ENCODE results near the gene PRRG2.

The PRRG2 gene

DNA sequence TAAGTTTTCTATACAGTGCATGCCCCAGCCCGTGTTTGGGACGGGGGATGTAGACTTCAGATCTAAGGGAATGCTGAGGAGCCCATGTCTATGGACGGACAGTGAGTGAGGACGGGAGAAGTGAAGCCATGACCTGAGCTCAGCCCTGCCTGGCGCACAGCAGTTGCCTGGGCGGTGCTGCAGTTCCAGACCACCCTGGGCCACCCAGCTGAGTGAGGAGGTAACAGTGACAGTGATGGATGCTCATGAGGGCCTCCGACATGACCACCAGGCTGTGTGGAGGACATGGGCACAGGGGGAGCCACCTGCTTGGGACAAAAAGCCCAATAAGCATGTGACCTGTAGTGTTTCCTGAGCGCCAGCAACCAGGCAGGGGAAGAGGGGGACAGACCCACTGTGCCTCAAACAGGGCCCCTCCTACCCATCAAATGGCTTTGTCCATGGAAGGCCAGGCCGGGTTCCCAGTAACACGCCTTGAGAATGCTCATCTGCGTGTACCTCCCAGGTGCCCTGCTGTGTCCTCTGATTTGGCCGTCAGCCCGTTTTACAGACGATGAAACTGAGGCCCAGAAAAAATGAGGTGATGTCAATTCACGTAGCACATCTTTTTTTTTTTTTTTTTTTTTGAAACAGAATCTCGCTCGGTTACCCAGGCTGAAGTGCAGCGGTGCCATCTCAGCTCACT, 23.3 kb upstream of the PRRG2 start:
- DNase-seq: no peak

DNA sequence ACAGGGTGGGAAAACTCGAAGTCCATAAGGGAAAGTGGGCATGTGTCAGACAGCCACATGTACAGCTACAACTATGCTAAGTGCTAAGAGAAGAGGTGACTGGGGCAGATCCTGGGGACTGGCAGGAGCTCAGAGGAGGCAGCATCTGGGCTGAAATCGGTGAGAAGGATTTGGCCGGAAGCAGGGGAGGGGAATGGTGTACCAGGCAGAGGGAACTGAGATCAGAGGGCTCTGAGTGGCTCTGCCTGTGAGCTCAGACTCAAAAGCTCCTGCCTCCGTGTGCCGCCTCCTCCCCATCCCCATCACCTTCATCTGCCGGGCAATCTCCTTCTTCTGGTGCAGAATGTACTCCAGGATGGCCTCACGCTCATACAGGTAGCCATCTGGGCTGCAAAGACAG, 22.5 kb upstream of the PRRG2 start:
- DNase-seq: no peak

DNA sequence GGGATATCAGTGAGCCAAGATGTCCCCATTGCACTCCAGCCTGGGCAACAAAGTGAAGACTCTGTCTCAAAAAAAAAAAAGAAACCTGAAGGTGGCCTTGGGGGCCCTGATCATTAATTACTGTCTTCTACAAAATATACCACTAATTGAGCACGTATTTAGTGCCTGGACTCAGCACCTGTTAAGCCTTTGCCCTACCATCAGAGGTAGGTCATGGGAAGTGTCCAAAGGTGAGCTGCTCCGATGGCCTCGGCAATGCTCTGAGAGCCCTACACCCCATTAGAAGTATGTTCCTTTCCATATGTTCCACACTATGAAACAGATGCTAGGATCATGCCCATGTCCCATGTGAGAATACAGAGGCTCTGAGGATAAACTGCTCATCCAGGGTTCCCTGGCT, 21.7 kb upstream of the PRRG2 start:
- no peak for DNase-seq

DNA sequence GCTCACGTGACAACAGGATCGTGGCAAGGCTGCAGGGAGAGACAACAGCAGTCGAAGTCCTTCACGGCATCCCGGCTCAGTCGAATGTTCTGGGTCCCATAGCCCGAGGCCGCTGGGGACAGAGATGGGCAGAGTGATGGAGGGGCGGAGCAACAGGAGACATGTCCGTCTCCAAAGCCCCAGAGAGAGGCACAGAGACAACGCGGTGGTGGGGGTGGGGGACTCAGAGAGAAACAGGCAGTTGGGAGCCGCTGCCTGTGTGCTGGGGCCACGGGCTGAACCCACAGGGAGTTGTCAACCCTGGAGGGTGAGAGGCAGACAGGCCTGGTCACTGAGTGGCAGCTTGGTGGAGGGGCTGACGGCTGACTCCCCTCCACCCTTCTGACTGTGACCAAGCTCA, 21.2 kb upstream of the PRRG2 start:
- DNase-seq: no peak

DNA sequence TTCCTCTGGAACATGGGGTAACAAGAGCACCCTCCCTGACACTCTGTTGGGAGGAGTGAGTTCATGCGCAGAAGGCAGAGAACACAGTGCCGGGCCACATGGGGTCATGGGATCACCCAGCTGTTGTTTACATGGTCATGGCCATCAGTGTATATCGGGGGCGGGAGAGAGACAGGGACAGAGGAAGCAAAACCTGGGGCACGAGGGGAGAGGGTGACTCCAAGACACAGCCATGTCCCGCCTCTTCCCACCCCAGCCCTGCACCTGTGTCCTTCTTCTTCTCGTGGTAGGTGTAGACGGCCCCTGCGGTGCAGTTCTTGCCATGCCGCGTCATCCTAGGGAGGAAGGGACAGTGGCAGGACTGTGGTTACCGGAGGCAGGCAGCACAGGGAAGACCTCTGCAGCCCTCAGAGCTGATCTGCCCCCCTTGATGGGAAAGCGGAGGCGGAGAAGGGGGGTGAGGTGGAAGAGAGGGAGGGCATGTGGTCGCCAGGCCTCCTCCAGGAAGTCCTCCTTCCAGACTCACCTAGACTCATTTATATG, 20.7 kb upstream of the PRRG2 start:
- DNase-seq: no peak

DNA sequence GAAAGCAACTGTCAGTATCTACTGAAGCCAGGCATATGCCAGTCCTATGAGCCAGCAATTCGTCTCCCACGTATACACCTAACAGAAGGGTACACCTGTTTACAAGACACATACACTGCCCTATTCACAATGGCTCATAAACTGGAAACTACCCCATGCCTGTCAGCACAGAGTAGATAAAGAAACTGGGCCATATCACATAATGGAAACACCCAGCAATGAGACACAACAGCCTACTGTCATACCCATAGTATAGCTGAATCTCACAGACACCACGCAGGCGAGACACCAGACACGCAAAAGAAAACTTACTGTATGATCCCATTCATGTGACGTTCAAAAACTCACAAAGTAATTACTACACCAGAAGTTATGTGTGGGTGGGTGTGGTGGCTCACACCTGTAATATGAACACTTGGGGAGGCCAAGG, 16.5 kb upstream of the PRRG2 start:
- DNase-seq: no peak

DNA sequence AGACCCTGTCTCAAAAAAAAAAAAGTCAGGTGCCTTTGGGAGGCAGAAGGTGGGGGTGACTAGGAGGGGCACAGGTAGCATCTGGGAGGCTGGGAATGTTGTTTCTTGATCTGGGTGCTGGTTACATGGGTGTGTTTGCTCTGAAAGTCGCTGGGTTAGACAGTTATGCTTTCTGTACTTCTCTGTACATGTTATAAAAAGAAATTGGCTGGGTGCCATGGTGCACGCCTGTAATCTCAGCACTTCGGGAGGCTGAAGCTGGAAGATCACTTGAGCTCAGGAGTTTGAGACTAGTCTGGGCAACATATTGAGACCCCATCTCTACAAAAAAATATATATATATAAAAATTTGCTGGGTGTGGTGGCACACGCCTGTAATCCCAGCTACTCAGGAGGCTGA, 15.9 kb upstream of the PRRG2 start:
- DNase-seq: no peak

DNA sequence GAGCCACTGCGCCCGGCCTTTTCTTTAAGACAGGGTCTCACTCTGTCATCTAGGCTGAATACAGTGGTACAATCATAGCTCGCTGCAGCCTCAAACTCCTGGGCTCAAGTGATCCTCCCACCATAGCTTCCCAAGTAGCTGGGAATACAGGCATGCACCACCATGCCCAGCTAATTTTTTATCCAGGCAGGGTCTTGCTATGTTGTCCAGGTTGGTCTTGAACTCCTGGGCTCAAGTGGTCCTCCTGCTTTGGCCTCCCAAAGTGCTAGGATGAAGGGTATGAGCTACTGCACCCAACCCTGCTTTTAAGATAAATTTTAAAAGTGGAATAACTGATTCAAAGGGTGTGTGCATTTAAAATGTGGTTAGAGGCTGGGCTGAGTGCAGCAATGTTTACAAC, 14.8 kb upstream of the PRRG2 start:
- no peak for DNase-seq

DNA sequence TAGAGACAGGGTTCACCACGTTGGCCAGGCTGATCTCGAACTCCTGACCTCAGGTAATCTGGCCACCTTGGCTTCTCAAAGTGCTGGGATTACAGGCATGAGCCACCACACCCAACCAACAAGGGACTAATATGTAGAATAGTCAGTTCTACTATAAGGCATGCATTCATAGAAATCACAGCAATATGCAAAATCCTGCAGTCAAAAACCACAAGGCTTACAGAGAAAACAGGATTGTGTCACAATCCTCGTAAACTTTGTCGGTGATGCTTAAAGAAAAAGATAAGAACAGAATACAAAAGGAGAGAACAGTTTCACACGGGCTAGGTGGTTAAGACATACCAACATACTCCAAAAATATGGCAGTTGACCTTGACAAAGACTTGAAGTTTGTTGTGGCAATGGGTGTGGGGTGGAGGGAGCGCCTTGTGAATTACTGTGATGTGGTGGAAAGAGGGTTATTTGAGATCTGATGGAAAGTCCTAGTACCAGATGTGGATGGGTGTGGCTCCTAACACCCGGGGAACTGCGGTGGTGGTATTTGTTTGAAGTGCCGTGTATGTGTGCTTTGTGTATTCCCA, 13.2 kb upstream of the PRRG2 start:
- no peak for DNase-seq

DNA sequence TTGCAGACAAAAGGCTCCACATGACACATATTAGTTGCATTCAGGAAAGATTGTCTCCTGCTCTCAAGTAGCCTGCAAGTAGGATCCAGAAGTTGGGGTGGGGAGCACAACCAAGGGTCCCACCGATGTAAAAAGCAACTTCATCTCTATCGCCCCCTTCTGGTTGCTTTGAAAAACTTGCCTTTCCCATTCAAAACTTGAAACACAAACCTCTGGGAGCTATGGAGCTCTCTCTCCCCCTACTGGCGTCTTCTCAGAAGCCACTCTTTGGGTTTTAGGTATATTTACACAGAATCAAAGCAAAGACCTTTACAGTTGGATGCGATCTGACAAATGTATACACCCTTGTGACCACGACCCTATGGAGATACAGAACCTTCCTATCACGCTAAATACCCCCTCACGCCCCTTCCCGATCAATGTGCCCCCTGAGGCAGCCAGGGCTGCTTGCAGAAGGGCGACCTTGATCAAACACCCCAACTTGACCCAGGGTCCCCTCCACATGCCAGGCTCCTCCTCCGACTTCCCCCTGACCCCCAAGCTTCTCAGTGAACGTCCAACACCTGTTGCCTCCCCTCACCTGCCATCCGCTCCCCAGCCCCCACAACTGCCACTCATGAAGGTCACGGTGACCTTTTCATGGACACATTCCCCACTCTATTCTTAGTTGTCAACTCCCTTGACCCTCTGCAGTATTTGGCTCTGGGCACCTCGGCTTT, 10.8 kb upstream of the PRRG2 start:
- DNase-seq: peak; percentile 56 to 88 (median 82)

DNA sequence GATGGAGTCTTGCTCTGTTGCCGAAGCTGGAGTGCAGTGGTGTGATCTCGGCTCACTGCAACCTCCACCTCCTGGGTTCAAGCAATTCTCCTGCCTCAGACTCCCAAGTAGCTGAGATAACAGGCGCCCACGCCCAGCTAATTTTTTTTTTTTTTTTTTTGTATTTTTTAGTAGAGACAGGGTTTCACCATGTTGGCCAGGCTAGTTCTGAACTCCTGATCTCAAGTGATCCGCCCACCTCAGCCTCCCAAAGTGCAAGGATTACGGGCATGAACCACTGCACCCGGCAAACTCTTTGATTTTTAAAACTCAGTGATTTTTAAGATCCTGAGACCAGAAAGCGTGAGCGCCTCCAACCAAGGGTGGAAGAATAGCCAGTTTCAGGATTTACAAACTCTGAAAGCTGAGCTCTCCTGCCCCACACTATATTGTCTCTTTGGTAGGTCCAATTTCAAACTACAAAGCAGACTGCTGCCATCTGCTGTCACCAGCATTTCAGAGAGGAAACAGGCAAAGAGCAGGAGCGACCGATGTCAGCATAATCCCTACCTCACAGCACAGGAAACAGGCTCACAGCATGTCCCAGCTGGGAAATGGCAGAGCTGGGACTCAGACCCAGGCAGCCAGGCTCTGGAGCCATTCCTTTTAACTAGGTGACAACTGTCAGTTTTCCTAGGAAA, 10.0 kb upstream of the PRRG2 start:
- no peak for DNase-seq

DNA sequence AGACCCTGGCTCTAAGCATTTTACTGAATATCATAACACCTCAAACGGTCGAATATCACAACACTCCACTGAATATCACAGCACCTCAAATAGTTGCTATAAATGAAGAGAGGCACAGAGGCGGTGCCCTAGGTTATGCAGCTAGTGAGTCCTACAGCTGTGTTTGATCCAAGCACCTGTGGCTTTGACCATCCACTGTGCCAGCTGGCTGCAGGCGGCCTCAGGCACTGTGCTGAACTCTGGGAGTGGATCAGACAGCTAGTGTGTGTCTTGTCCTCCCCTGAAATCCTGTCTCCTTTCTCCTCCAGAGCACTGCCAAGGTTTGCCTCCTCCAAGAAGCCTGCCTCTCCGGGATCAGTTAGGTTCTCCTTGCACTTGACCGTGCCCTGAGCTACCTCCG, 8.1 kb upstream of the PRRG2 start:
- DNase-seq: no peak

DNA sequence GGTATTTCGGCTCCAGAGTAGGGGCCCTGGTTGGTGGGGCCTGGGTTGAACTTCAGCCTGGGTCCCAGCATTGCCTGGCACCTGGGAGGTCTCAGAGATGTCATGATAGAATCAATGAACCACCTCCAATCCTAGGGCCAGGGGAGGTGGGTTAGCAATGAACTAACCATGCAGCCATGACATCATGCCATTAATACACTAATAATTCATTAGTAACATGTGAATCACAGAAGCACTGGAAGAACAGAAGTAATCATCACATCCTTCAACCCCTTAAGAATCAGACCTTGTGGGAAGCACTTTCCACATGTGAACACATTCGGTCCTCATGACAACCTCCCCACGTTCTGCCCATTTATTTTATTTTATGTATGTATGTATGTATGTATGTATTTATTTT, 7.7 kb upstream of the PRRG2 start:
- no peak for DNase-seq

DNA sequence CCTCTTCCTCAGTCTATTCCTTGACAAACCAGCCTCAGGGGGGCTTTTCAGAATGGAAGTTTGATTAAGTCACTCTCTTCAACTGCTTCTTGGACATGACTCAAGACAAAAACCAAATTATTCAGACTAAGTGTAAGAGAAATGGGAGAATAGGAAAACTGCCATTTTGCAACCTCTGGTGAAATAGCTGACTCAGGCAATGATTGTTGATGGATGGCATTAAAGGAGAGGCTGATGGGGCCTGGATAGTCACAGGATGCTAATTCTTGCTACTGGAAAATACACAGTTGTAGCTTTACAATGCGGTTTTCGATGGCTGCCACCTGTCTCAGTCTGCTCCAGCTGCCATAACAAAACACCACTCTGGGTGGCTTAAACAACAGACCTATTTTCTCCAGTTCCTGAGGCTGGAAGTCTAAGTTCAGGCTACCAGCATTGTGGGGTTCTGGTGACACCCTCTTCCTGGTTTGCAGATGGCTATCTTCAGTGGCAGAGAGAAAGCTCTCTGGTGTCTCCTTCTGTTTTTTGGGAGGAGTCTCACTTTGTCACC, 6.8 kb upstream of the PRRG2 start:
- no peak for DNase-seq

DNA sequence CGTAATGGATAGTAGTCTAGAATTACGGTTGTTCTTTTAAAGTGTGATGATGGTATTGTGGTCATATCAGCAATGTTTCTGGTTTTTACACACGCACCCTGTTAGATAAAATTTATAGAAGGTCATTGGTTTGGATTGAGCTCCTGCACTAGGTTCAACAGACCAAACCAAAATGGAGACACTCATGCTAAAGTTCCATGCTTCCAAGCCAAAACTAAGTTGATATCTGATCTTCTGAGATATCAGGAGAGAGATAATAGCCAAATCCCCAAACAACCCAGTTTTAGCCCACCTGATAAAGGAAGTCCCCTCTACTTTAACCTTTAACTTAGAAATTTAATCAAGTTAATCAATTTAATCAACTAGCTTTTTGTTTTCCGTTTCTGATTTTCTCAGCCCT, 1.9 kb upstream of the PRRG2 start:
- DNase-seq: no peak

DNA sequence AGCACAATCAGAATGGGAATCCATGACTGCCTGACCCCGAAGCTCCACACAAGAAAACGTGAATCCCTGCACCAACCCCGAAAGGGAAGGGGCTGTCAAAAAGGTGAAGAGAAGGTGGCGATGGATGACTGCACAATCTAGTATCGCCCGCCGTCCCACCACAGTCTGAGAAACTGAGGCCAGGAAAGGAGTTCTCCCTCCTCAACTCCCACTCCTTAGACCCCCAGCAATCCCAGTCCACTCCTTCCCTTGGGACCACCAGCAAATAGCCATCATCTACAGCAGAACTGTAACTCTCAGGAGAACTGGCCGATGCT, 1.2 kb upstream of the PRRG2 start:
- peak in 1 of 3 experiments; percentile 23 for DNase-seq

DNA sequence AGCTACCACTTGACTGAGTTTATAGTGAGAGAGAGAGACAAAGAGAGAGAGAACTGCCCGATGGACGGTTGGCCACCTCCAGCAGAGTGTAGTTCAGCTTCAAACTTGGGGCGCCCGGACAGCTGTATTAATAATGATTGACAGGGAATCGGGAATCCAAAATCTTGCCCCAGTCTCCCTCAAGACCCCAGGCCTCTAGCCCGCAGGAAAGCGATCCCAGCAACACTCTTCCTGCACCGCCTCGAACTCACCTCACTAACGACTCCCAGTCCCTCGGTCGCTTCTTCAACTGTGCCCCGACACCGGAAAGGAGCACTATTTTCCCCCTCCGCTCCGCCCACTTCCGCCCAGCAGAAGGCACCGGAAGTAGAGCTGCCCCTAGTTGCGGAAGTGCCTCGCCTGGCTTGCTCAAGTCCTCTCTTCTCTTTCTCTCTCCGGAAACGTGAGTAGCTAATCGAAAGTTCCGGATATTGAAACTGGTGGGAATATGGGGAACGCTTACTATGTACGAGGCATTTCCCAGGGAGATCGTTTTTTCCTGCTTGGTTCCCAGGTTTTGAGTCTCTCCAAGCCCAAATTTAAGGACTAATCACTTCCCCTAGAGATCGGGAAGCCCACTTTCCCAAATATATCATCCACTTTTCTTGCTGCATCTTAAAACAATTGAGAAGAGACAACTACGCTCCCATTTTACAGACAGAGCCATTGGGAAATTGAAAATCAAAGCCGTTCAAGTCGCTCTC, 681 bp upstream of the PRRG2 start, which contains the start of gene NOSIP:
Gene NOSIP (minus strand): TSS at position 293 of the 743 bp plus-strand sequence. CDS start 19,865 bp downstream, outside the sequence.
- peak; percentile 91 to 99 (median 97) for DNase-seq

DNA sequence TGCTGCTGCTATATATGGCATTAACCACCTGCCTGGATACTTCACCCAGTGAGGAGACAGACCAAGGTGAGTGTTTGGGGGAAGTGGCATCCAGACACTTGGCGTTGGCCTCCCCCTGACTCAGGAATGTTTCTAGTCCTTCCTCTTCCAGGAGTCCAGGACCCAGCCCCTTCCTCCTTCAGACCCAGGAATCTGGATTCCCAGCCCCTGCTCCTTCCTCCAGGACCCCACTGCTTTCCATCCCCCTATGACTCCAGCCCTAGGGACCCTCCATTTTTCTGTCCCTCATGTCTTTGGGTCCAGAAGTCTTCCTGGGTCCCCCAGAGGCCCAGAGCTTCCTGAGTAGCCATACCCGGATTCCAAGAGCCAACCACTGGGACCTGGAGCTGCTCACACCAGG, 2.1 kb downstream of the PRRG2 start:
- DNase-seq: no peak

DNA sequence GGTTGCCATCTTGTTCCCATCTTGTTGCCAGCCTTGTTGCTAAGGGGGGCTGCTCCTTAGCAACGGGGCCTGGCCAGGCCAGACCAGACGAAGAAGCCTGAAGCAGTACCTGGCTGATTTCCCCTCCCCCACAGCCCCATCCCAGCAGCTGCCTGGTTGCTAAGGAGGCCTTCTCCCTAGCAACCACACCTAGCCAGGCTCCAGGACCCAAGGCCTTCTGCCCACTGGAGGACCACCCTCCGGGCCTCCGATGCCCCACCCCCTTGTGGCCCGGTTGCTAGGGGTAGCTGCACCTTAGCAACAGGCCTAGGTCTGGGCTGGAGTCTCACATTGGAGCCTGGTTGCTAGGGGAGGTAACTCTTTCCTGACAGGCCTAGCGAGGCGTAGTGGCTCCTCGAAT, 3.9 kb downstream of the PRRG2 start:
- peak in 2 of 3 experiments; percentile 85 to 94 for DNase-seq

DNA sequence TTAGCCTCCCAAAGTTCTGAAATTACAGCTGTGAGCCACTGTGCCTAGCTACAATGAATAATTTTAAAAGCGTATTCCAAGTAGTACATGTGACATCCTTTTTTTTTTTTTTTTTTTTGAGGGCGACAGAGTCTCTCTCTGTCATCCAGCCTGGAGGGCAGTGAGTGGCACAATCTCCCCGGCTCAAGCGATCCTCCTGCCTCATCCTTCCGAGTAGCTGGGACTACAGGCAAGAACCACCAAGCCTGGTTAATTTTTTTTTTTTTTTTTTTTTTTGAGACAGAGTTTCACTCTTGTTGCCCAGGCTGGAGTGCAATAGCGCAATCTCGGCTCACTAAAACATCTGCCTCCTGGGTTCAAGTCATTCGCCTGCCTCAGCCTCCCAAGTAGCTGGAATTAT, 6.1 kb downstream of the PRRG2 start:
- DNase-seq: no peak

DNA sequence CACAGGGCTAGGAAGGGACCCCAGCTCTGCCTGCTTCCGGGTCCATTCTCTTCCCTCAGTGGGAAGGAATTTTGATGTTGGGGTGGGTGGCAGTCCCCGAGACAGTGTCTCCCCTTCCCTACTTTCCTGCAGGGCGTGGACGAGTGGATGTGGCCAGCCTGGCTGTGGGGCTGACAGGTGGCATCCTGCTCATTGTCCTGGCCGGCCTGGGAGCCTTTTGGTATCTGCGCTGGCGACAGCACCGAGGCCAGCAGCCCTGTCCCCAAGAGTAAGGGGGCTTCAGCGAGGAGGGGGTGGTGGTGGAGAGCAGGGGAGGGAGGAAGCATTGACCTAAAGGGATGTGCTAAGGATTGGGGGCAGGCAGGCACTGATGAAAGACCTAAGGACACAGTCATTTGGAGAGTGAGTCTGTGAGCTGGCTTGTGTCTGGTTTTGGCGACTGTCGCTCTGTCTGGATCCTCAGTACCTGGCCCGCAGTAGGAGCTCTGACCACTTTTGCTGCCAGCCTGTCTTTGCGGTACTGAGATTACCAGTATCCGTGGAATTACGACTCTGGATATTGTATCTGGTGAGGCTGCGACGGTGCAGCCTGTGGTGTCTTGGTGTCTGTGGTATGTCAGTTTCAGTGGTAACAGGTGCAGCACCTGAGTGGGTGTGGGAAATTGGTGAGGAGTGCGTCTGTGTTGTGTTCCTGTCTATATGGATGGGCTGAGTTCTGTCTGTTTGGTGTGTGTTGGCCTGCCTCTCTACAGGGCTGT, 7.4 kb downstream of the PRRG2 start:
- no peak for DNase-seq

DNA sequence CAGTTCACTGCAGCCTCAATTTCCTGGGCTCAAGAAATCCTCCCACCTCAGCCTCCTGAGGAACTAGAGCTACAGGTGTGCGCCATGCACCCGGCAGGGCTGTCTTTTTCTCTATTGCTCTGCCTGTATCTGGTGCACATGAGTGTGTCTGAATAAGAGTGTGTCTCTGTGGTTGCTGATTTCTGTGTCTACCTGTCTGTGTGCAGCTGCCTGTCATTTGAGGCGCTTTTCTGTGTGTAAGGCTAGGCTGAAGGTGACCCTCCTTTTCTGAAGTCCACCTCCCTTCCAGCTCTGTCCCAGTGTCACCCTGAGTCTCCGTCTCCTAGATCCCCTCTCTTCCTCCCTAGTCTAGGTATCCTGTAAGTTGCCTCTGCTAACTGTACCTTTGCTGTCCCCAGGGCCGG, 8.4 kb downstream of the PRRG2 start:
- DNase-seq: no peak

Data from NCI-H1417 (cell line).